ENCODE results near the gene AFAP1.

AFAP1 gene

GRCh38 chr4:7967501-7968261 lies 28.0 kb upstream of the AFAP1 start:
- DNase-seq, result no peak

- DNase-seq, result no peak
Observed at GRCh38 chr4:7967063-7967440, 27.4 kb upstream of the AFAP1 start.

- no peak for DNase-seq
Observed at GRCh38 chr4:7966281-7967062, 26.8 kb upstream of the AFAP1 start.

- DNase-seq, result peak; percentile 32
Observed at GRCh38 chr4:7964890-7965662, 25.4 kb upstream of the AFAP1 start.

GRCh38 chr4:7964459-7964858 lies 24.8 kb upstream of the AFAP1 start:
- DNase-seq, result no peak

GRCh38 chr4:7963691-7964090 lies 24.0 kb upstream of the AFAP1 start:
- no peak for DNase-seq

- DNase-seq, result no peak
Observed at GRCh38 chr4:7962609-7963508, 23.2 kb upstream of the AFAP1 start.

- DNase-seq, result no peak
Observed at GRCh38 chr4:7960790-7961655, 21.4 kb upstream of the AFAP1 start.

- no peak for DNase-seq
Observed at GRCh38 chr4:7960017-7960789, 20.5 kb upstream of the AFAP1 start.

- DNase-seq, result no peak
Observed at GRCh38 chr4:7959078-7959477, 19.4 kb upstream of the AFAP1 start.

GRCh38 chr4:7956934-7957656 lies 17.4 kb upstream of the AFAP1 start:
- no peak for DNase-seq

GRCh38 chr4:7956270-7956808 lies 16.7 kb upstream of the AFAP1 start:
- DNase-seq, result no peak

- no peak for DNase-seq
Observed at GRCh38 chr4:7955393-7955792, 15.7 kb upstream of the AFAP1 start.

- DNase-seq, result no peak
Observed at GRCh38 chr4:7952615-7953014, 13.0 kb upstream of the AFAP1 start.

- DNase-seq, result no peak
Observed at GRCh38 chr4:7950301-7951092, 10.8 kb upstream of the AFAP1 start.

- no peak for DNase-seq
Observed at GRCh38 chr4:7949759-7950158, 10.1 kb upstream of the AFAP1 start.

- no peak for DNase-seq
Observed at GRCh38 chr4:7947927-7948326, 8.3 kb upstream of the AFAP1 start.

GRCh38 chr4:7945709-7946380 lies 6.2 kb upstream of the AFAP1 start:
- no peak for DNase-seq
